Ishikawa (cell line): ENCODE results near the gene TSC22D1.

Source experiments
- EGR1 ChIP-seq: IDR thresholded peaks from 2 replicates; pipeline ENCODE4 v1.6.1; 2012
- EP300 ChIP-seq: IDR thresholded peaks from 2 replicates; pipeline ENCODE4 v1.6.1; 2012; ENCODE audit warnings: borderline replicate concordance
- RAD21 ChIP-seq: IDR thresholded peaks from 2 replicates; pipeline ENCODE4 v1.6.1; 2012; ENCODE audit warnings: low read depth
- TEAD4 ChIP-seq: IDR thresholded peaks from 2 replicates; pipeline ENCODE4 v1.6.1; 2012

- TF ChIP-seq RAD21 (no peak), EP300 (no peak), TEAD4 (no peak), EGR1 (no peak)
Measured at GRCh38 chr13:44583137-44583536, 7.0 kb upstream of the TSC22D1 start.
